ENCODE results near the gene FARP1. TPM values are rescaled to one million over a fixed set of nuclear protein-coding genes. Genes with fewer than 3 reads are reported as not detected.

FARP1 gene
- total and polyA plus RNA-seq, 2 of the 13 experiments (the other 11 are each of a cell fraction or from before 2014, with no cell fraction given): 70.6 to 126 TPM

DNA sequence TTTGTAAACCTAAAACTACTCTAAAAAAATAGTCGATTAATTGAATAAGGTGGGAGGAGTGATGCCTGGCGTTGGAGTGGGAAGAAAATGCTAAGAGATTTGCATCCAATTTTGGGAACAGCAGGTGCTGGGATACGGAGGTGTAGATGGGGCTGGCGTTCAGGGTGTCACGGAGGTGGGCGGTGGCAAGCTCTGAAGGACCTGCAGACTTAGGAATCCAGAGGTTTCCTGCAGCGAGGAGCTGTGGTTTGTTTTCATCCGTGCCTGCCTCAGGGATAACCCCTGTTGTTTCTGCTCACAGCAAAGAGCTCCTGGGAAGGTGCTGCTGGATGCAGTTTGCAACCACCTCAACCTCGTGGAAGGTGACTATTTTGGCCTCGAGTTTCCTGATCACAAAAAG, 200.6 kb downstream of the FARP1 start (continued):
- TF ChIP-seq CCAR2 (optimal IDR thresholded peaks at IDR 0.05; ENCODE audit: low read depth, low read length) (no peak), ZNF607 (CRISPR knock-in tag; IDR thresholded peaks at IDR 0.05; ENCODE audit: borderline replicate concordance) (no peak)

DNA sequence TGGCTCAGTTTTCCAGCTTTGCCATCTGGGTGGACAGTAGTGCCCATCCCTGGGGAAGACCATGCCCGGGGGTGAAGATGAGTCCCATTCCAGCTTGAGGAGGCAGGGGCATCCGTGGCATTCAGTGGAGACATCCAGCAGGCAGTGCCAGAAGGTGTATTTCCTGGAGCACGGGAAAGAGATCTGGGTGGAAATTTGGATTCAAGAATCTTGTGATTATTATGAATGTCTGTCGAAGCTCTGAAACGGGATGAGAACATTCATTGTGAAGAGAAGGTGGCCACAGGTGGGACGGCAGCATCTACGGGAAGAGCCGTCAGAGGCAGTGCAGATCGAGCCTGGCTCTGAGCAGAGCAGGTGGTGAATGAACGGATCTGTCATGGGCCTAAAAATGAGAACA, 201.5 kb downstream of the FARP1 start:
- intact Hi-C loops (cut with micrococcal nuclease; ENCODE audit: unreplicated experiment) (no loop called here), in situ Hi-C loops (cut with HindIII; ENCODE audit: extremely low pct_ligation_motif_present, low pct_unique_long_range_greater_than_20kb) (no loop called here)
- H4K20me1 ChIP-seq (ENCODE audit: insufficient read depth, low read length): peaks cover 41% of the 10 kb centered on the region
- peaks cover 31 to 61% of the 10 kb centered on the region in 2 experiments; a peak in 4 of 5 replicates for H3K36me3 ChIP-seq (replicated peaks in 1 of 2; ENCODE audit: control insufficient read depth in 1 of 2, insufficient read depth in 2 of 2, low read length in 2 of 2)
- H2AFZ ChIP-seq (ENCODE audit: low read length): no peak overlapping the region
- no peak overlapping the region for H3K27ac ChIP-seq (ENCODE audit: extremely low read length, insufficient read depth, low read length)
- peaks cover 57% of the 10 kb centered on the region for H3K79me2 ChIP-seq (ENCODE audit: insufficient read depth, low read length)
- CTCF ChIA-PET (ENCODE audit: low intra/inter-chr PET ratio, low total read pairs): no interaction called here
- FAIRE-seq (no peak), DNase-seq (ENCODE audit: low spot score) (no peak), ATAC-seq (no peak)
- no TSS peak for BruUV-seq (replicated peaks)
- 99% methylated on average over 10 of the region's 10 CpGs for WGBS (ENCODE audit: low lambda C conversion rate)
- no peaks in the 10 kb centered on the region for H3K4me1 ChIP-seq (ENCODE audit: insufficient read depth, low read length)
- no peaks in the 10 kb centered on the region for H3K9me3 ChIP-seq (ENCODE audit: low read length)
- H3K4me3 ChIP-seq (replicated peaks in 1 of 3; ENCODE audit: insufficient read depth in 1 of 3, low read depth in 2 of 3, low read length in 3 of 3): no peak overlapping the region
- no peak overlapping the region for H3K4me2 ChIP-seq (ENCODE audit: low read depth, low read length)
- H3K9ac ChIP-seq (ENCODE audit: insufficient read depth, low read depth, low read length): no peak overlapping the region
- H3K27me3 ChIP-seq (ENCODE audit: control insufficient read depth in 1 of 2, insufficient read depth in 2 of 2, low read length in 2 of 2): no peaks in the 10 kb centered on the region
- POLR2A ChIA-PET: no interaction called here
- TF ChIP-seq KLF6 (CRISPR knock-in tag; IDR thresholded peaks at IDR 0.05) (no peak), BHLHE40 (IDR thresholded peaks at IDR 0.05; ENCODE audit: low read length) (no peak), ARID2 (CRISPR knock-in tag; IDR thresholded peaks at IDR 0.05; ENCODE audit: borderline replicate concordance) (no peak), TBL1XR1 (IDR thresholded peaks at IDR 0.05; ENCODE audit: borderline replicate concordance, low read length, partially characterized antibody) (no peak), ZNF550 (CRISPR knock-in tag; IDR thresholded peaks at IDR 0.05; ENCODE audit: borderline replicate concordance) (no peak), NCOA2 (CRISPR knock-in tag; IDR thresholded peaks at IDR 0.05) (no peak), ZNF512 (CRISPR knock-in tag; IDR thresholded peaks at IDR 0.05) (no peak), POLR2A (IDR thresholded peaks at IDR 0.05; ENCODE audit: insufficient read depth in 1 of 2, low read depth in 2 of 2, low read length in 2 of 2) (no peak), JUNB (CRISPR knock-in tag; IDR thresholded peaks at IDR 0.05; ENCODE audit: borderline replicate concordance) (no peak)
- TF ChIP-seq, protein P1, sequence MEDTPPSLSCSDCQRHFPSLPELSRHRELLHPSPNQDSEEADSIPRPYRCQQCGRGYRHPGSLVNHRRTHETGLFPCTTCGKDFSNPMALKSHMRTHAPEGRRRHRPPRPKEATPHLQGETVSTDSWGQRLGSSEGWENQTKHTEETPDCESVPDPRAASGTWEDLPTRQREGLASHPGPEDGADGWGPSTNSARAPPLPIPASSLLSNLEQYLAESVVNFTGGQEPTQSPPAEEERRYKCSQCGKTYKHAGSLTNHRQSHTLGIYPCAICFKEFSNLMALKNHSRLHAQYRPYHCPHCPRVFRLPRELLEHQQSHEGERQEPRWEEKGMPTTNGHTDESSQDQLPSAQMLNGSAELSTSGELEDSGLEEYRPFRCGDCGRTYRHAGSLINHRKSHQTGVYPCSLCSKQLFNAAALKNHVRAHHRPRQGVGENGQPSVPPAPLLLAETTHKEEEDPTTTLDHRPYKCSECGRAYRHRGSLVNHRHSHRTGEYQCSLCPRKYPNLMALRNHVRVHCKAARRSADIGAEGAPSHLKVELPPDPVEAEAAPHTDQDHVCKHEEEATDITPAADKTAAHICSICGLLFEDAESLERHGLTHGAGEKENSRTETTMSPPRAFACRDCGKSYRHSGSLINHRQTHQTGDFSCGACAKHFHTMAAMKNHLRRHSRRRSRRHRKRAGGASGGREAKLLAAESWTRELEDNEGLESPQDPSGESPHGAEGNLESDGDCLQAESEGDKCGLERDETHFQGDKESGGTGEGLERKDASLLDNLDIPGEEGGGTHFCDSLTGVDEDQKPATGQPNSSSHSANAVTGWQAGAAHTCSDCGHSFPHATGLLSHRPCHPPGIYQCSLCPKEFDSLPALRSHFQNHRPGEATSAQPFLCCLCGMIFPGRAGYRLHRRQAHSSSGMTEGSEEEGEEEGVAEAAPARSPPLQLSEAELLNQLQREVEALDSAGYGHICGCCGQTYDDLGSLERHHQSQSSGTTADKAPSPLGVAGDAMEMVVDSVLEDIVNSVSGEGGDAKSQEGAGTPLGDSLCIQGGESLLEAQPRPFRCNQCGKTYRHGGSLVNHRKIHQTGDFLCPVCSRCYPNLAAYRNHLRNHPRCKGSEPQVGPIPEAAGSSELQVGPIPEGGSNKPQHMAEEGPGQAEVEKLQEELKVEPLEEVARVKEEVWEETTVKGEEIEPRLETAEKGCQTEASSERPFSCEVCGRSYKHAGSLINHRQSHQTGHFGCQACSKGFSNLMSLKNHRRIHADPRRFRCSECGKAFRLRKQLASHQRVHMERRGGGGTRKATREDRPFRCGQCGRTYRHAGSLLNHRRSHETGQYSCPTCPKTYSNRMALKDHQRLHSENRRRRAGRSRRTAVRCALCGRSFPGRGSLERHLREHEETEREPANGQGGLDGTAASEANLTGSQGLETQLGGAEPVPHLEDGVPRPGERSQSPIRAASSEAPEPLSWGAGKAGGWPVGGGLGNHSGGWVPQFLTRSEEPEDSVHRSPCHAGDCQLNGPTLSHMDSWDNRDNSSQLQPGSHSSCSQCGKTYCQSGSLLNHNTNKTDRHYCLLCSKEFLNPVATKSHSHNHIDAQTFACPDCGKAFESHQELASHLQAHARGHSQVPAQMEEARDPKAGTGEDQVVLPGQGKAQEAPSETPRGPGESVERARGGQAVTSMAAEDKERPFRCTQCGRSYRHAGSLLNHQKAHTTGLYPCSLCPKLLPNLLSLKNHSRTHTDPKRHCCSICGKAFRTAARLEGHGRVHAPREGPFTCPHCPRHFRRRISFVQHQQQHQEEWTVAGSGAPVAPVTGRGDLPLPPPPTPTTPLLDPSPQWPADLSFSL (CRISPR knock-in tag; IDR thresholded peaks at IDR 0.05): no peak

Measured in HepG2 (cell line).